ENCODE results near the gene ADPGK.

DNA sequence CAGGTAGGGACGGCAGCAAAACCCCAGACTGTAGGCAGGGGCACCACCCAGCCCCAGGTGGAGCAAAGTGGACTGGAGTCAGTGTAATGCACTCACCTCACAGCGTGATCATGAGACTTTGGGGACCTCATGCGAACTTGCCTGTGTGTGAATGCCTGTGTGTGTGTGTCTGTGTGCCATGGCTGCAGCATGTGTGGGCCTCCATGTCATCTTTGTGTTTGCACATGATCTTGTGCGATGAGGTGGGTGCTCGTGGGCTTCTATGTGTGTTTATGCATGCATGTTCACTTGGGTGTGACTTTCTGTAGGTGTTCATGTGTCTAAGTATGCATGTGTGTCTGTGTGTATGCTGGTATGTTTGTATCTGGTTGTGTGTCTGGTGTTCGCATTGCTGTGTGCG, 41.2 kb upstream of the ADPGK start:
- TF ChIP-seq, protein P1, sequence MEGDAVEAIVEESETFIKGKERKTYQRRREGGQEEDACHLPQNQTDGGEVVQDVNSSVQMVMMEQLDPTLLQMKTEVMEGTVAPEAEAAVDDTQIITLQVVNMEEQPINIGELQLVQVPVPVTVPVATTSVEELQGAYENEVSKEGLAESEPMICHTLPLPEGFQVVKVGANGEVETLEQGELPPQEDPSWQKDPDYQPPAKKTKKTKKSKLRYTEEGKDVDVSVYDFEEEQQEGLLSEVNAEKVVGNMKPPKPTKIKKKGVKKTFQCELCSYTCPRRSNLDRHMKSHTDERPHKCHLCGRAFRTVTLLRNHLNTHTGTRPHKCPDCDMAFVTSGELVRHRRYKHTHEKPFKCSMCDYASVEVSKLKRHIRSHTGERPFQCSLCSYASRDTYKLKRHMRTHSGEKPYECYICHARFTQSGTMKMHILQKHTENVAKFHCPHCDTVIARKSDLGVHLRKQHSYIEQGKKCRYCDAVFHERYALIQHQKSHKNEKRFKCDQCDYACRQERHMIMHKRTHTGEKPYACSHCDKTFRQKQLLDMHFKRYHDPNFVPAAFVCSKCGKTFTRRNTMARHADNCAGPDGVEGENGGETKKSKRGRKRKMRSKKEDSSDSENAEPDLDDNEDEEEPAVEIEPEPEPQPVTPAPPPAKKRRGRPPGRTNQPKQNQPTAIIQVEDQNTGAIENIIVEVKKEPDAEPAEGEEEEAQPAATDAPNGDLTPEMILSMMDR (IDR thresholded peaks at IDR 0.05; ENCODE audit: low read length) = no peak
- no peak for TF ChIP-seq EZH2phosphoT487 (IDR thresholded peaks at IDR 0.05; ENCODE audit: low read length)
- TF ChIP-seq EZH2 (optimal IDR thresholded peaks at IDR 0.05; ENCODE audit: low read depth, low read length) = no peak

Data from MM.1S (cell line).